Activated CD4-positive, CD25-positive, alpha-beta regulatory T cell (primary cell): ENCODE results near the gene NABP1.

Experiments used
- DNase-seq, 4 experiments: peaks; one replicate each; lab custom pipeline; 2025; lab: John Stamatoyannopoulos, UW

NABP1 gene

GRCh38 chr2:191649519-191649918, 28.4 kb upstream of the NABP1 start:
- no peak for DNase-seq

GRCh38 chr2:191650896-191651773, 26.8 kb upstream of the NABP1 start:
- no peak for DNase-seq

GRCh38 chr2:191653667-191654391, 24.1 kb upstream of the NABP1 start:
- DNase-seq: no peak

GRCh38 chr2:191656391-191656790, 21.5 kb upstream of the NABP1 start:
- DNase-seq: no peak

GRCh38 chr2:191656792-191657191, 21.1 kb upstream of the NABP1 start:
- DNase-seq: no peak

GRCh38 chr2:191657977-191658376, 20.0 kb upstream of the NABP1 start:
- no peak for DNase-seq

GRCh38 chr2:191659198-191659597, 18.7 kb upstream of the NABP1 start:
- no peak for DNase-seq

GRCh38 chr2:191660575-191660974, 17.4 kb upstream of the NABP1 start:
- DNase-seq: no peak

GRCh38 chr2:191661097-191661924, 16.6 kb upstream of the NABP1 start:
- no peak for DNase-seq

GRCh38 chr2:191664823-191665677, 12.9 kb upstream of the NABP1 start:
- DNase-seq: no peak

GRCh38 chr2:191666226-191666625, 11.7 kb upstream of the NABP1 start:
- DNase-seq: no peak

GRCh38 chr2:191666732-191667131, 11.2 kb upstream of the NABP1 start:
- DNase-seq: no peak

- DNase-seq: no peak
Observed at GRCh38 chr2:191670076-191670475, 7.9 kb upstream of the NABP1 start.

GRCh38 chr2:191670787-191671186, 7.1 kb upstream of the NABP1 start:
- DNase-seq: no peak

- DNase-seq: peak in 3 of 4 experiments; percentile 15 to 37 (median 31)
Observed at GRCh38 chr2:191675807-191676721, 1.9 kb upstream of the NABP1 start.

- peak in 2 of 4 experiments; percentile 5 to 38 for DNase-seq
Observed at GRCh38 chr2:191676790-191677645, 918 bp upstream of the NABP1 start.

GRCh38 chr2:191678437-191679100, 633 bp downstream of the NABP1 start:
- DNase-seq: peak; percentile 22 to 50 (median 42)

- no peak for DNase-seq
Observed at GRCh38 chr2:191679818-191680600, 2.1 kb downstream of the NABP1 start.
